SK-N-SH (cell line): Measurements from ENCODE around the gene FOXP1. TPM values are rescaled to one million over a fixed set of nuclear protein-coding genes. Genes with fewer than 3 reads are reported as not detected.

Source experiments
- CTCF ChIA-PET: fragments of 300-600, 350-600 bp; formaldehyde crosslinking; extraction: SDS; loops from one replicate; lab custom pipeline; 2021; lab: Yijun Ruan, JAX
- POLR2A ChIA-PET: fragments of 350-600 bp; sonication (Branson Sonifier 250); formaldehyde crosslinking; extraction: SDS; loops from one replicate; lab custom pipeline; 2020; ENCODE audit warnings: antibody characterized with exemption, inconsistent platforms; lab: Yijun Ruan, JAX
- DNase-seq: peaks from one replicate; pipeline ENCODE4 v3.0.0; 2012
- H2AFZ ChIP-seq: fragments of 200-600 bp; sonication (generic); 2 replicates; pipeline ENCODE4 v1.8.1; 2016; ENCODE audit warnings: antibody characterized with exemption, mild to moderate bottlenecking, low read depth
- H3F3A ChIP-seq: fragments of 200-600 bp; sonication (generic); replicated peaks from 2 replicates; pipeline ENCODE3; 2016; ENCODE audit warnings: antibody characterized with exemption, mild to moderate bottlenecking; ENCODE audit not compliant: insufficient read depth
- H3K27ac ChIP-seq, 2 experiments: fragments of 200-500 bp in 1 of 2; fragments of 200-600 bp in 1 of 2; sonication (Bioruptor generic) in 1 of 2; sonication (generic), shearing (Covaris generic) in 1 of 2; 2 replicates each; pipeline versions ENCODE4 v1.5.1 to v1.6.1; 2014 to 2016; ENCODE audit warnings: low read depth in 2 of 2, inconsistent platforms in 1 of 2, low read length in 1 of 2, mild to moderate bottlenecking in 1 of 2, mixed read lengths in 1 of 2
- H3K27me3 ChIP-seq: fragments of 200-600 bp; sonication (generic), shearing (Covaris generic); 2 replicates; pipeline ENCODE4 v1.6.1; 2016; ENCODE audit warnings: mixed run types; ENCODE audit not compliant: insufficient read depth
- H3K36me3 ChIP-seq, 2 experiments: fragments of 200-500 bp in 1 of 2; fragments of 200-600 bp in 1 of 2; sonication (Bioruptor generic) in 1 of 2; sonication (generic) in 1 of 2; replicated peaks in 1 of 2; 2 replicates each; pipeline versions ENCODE3 to v1.5.1; 2014 to 2016; ENCODE audit warnings: low read length in 1 of 2, mild to moderate bottlenecking in 1 of 2; ENCODE audit not compliant: insufficient read depth in 2 of 2, control insufficient read depth in 1 of 2
- H3K4me1 ChIP-seq, 2 experiments: fragments of 200-500 bp in 1 of 2; fragments of 200-600 bp in 1 of 2; sonication (Bioruptor generic) in 1 of 2; sonication (generic), shearing (Covaris generic) in 1 of 2; 2 replicates each; pipeline versions ENCODE4 v1.5.1 to v1.6.1; 2014 to 2016; ENCODE audit warnings: low read depth in 1 of 2, low read length in 1 of 2, mixed run types in 1 of 2; ENCODE audit not compliant: insufficient read depth in 2 of 2, control insufficient read depth in 1 of 2
- H3K4me2 ChIP-seq: fragments of 200-600 bp; sonication (generic), shearing (Covaris generic); 2 replicates; pipeline ENCODE4 v1.6.1; 2017; ENCODE audit warnings: mixed run types
- H3K4me3 ChIP-seq, 2 experiments: fragments of 200-500 bp in 1 of 2; fragments of 200-600 bp in 1 of 2; sonication (Bioruptor generic) in 1 of 2; sonication (generic), shearing (Covaris generic) in 1 of 2; 2 replicates each; pipeline versions ENCODE4 v1.5.1 to v1.8.1; 2014 to 2016; ENCODE audit warnings: low read depth in 2 of 2, inconsistent platforms in 1 of 2, low read length in 1 of 2, mild to moderate bottlenecking in 1 of 2, mixed read lengths in 1 of 2, moderate library complexity in 1 of 2
- H3K79me2 ChIP-seq: fragments of 200-600 bp; sonication (generic); 2 replicates; pipeline ENCODE4 v1.8.1; 2017; ENCODE audit warnings: mild to moderate bottlenecking; ENCODE audit not compliant: insufficient read depth
- H3K9ac ChIP-seq: fragments of 200-600 bp; sonication (generic); 2 replicates; pipeline ENCODE4 v1.6.1; 2017; ENCODE audit warnings: mixed run types
- H3K9me2 ChIP-seq: fragments of 200-600 bp; sonication (generic); 2 replicates; pipeline ENCODE4 v1.6.1; 2017; ENCODE audit warnings: mixed run types
- H3K9me3 ChIP-seq: fragments of 200-600 bp; sonication (generic); 2 replicates; pipeline ENCODE4 v1.6.1; 2017; ENCODE audit warnings: mixed run types, mild to moderate bottlenecking, moderate library complexity
- H4K20me1 ChIP-seq: fragments of 200-600 bp; sonication (generic); 2 replicates; pipeline ENCODE4 v1.6.1; 2017; ENCODE audit warnings: mild to moderate bottlenecking, mixed run types; ENCODE audit not compliant: insufficient read depth
- EZH2phosphoT487 ChIP-seq: fragments of 200-600 bp; sonication (generic); IDR thresholded peaks from 2 replicates; pipeline ENCODE4 v1.6.1; 2017; ENCODE audit warnings: low read depth, mixed run types, mild to moderate bottlenecking, antibody characterized with exemption, moderate library complexity, borderline replicate concordance
- FOXJ3 ChIP-seq: sonication (generic); formaldehyde crosslinking; IDR thresholded peaks from 2 replicates; pipeline ENCODE4 v1.5.1; 2020; ENCODE audit warnings: mild to moderate bottlenecking, missing genetic modification reagents
- JUND ChIP-seq: IDR thresholded peaks from 2 replicates; pipeline ENCODE4 v1.4.0; 2012
- MXI1 ChIP-seq: IDR thresholded peaks from 2 replicates; pipeline ENCODE4 v1.6.1; 2012; ENCODE audit warnings: mild to moderate bottlenecking, low read depth, low read length, improper control_type of control experiment
- NRF1 ChIP-seq: IDR thresholded peaks from 2 replicates; pipeline ENCODE4 v1.6.1; 2012; ENCODE audit warnings: low read depth, mild to moderate bottlenecking, low read length
- POLR2AphosphoS5 ChIP-seq: IDR thresholded peaks from 2 replicates; pipeline ENCODE4 v1.6.1; 2012; ENCODE audit warnings: low read depth, low read length
- RCOR1 ChIP-seq: fragments of 150-350 bp; IDR thresholded peaks from 2 replicates; pipeline ENCODE4 v1.6.1; 2017; ENCODE audit warnings: antibody characterized with exemption, low read length
- RXRA ChIP-seq: IDR thresholded peaks from 2 replicates; pipeline ENCODE4 v1.4.0; 2012; ENCODE audit warnings: low read depth, mild to moderate bottlenecking, borderline replicate concordance
- SIN3A ChIP-seq: IDR thresholded peaks from 2 replicates; pipeline ENCODE4 v1.6.1; 2012; ENCODE audit warnings: low read depth, mild to moderate bottlenecking, low read length, moderate library complexity, borderline replicate concordance
- TEAD4 ChIP-seq: IDR thresholded peaks from 2 replicates; pipeline ENCODE4 v1.4.0; 2012; ENCODE audit warnings: mild to moderate bottlenecking, borderline replicate concordance; ENCODE audit not compliant: insufficient read depth
- YY1 ChIP-seq: IDR thresholded peaks from 2 replicates; pipeline ENCODE4 v1.4.0; 2012; ENCODE audit warnings: low read depth, mild to moderate bottlenecking
- WGBS: methylation state at CpG from one replicate; pipeline ENCODE4 v1.1.6; 2017; ENCODE audit warnings: low lambda C conversion rate; 5-methylcytosine and 5-hydroxymethylcytosine counted together
- polyA plus RNA-seq, 3 experiments: library from polyadenylated mRNA; depleted of rRNA; stranded (reverse); fragments of >200 nt; gene quantifications; 2 replicates each; pipeline ENCODE4 v1.2.3, GENCODE V29; 2012
- TF ChIP-seq, protein P1 (sequence below): fragments of 200-600 bp; sonication (generic); IDR thresholded peaks from 2 replicates; pipeline ENCODE4 v1.6.1; 2017; ENCODE audit warnings: antibody characterized with exemption, mild to moderate bottlenecking, moderate library complexity
- TF ChIP-seq, protein P2 (sequence below): fragments of 150-350 bp; IDR thresholded peaks from 2 replicates; pipeline ENCODE4 v1.6.1; 2017; ENCODE audit warnings: antibody characterized with exemption, low read length, low read depth, borderline replicate concordance
- TF ChIP-seq, protein P3 (sequence below): IDR thresholded peaks from 2 replicates; pipeline ENCODE4; 2012
- TF ChIP-seq, protein P4 (sequence below): IDR thresholded peaks from 2 replicates; pipeline ENCODE4 v1.4.0; 2012; ENCODE audit warnings: low read depth

The FOXP1 gene
- polyA plus RNA-seq, 1 of the 3 experiments (the other 2 are of a cell fraction), result 8.8 TPM

DNA sequence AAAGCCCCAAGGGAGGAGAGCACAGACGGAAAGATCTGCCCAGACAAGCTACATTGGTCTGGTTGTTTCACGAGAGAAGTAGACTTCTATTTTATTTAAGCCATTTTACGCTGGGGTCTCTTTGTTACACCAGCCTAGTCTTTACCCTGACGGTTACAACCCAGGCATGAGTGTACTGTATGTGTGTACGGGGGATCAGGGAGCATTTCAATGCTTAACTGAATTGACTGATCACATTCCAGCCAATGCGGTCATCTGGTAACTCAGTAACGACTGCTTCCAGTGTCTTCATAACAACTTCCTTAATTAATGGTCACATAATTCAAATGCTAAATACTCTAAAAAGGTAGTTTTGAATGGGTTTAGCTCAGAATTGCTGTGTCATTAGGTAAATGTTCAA lies 288.6 kb downstream of the FOXP1 start:
- H3K27ac ChIP-seq, result no peak overlapping the region
- no peaks in the 10 kb centered on the region for H3F3A ChIP-seq
- H3K79me2 ChIP-seq, result peaks cover 37% of the 10 kb centered on the region; the same call in 1 of the 2 replicates
- H3K4me3 ChIP-seq, result no peak overlapping the region
- H4K20me1 ChIP-seq, result no peaks in the 10 kb centered on the region
- peaks cover 0 to 15% of the 10 kb centered on the region in 2 experiments for H3K36me3 ChIP-seq
- H3K4me2 ChIP-seq, result no peak overlapping the region
- CTCF ChIA-PET, result interaction anchor here (1.2 kb wide), 1 partner anchor 12 kb away, joined by 3 read pairs; no protein-coding TSS in a partner anchor
- H3K9ac ChIP-seq, result no peak overlapping the region
- WGBS, result 99% methylated on average over 7 of the region's 7 CpGs
- POLR2A ChIA-PET, result no interaction called here
- H3K9me2 ChIP-seq, result no peaks in the 10 kb centered on the region
- H3K9me3 ChIP-seq, result no peaks in the 10 kb centered on the region
- H3K4me1 ChIP-seq, result no peaks in the 10 kb centered on the region; a peak in 1 of 4 replicates
- no peaks in the 10 kb centered on the region for H3K27me3 ChIP-seq
- TF ChIP-seq NRF1, result no peak
- TF ChIP-seq TEAD4, result no peak
- TF ChIP-seq RXRA, result no peak
- TF ChIP-seq, protein P1, sequence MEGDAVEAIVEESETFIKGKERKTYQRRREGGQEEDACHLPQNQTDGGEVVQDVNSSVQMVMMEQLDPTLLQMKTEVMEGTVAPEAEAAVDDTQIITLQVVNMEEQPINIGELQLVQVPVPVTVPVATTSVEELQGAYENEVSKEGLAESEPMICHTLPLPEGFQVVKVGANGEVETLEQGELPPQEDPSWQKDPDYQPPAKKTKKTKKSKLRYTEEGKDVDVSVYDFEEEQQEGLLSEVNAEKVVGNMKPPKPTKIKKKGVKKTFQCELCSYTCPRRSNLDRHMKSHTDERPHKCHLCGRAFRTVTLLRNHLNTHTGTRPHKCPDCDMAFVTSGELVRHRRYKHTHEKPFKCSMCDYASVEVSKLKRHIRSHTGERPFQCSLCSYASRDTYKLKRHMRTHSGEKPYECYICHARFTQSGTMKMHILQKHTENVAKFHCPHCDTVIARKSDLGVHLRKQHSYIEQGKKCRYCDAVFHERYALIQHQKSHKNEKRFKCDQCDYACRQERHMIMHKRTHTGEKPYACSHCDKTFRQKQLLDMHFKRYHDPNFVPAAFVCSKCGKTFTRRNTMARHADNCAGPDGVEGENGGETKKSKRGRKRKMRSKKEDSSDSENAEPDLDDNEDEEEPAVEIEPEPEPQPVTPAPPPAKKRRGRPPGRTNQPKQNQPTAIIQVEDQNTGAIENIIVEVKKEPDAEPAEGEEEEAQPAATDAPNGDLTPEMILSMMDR, result no peak
- no peak for TF ChIP-seq SIN3A
- TF ChIP-seq EZH2phosphoT487, result no peak
- TF ChIP-seq MXI1, result no peak
- TF ChIP-seq POLR2AphosphoS5, result no peak
- TF ChIP-seq FOXJ3, result no peak
- TF ChIP-seq, protein P2, sequence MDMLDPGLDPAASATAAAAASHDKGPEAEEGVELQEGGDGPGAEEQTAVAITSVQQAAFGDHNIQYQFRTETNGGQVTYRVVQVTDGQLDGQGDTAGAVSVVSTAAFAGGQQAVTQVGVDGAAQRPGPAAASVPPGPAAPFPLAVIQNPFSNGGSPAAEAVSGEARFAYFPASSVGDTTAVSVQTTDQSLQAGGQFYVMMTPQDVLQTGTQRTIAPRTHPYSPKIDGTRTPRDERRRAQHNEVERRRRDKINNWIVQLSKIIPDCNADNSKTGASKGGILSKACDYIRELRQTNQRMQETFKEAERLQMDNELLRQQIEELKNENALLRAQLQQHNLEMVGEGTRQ, result no peak
- no peak for TF ChIP-seq YY1
- TF ChIP-seq, protein P3, sequence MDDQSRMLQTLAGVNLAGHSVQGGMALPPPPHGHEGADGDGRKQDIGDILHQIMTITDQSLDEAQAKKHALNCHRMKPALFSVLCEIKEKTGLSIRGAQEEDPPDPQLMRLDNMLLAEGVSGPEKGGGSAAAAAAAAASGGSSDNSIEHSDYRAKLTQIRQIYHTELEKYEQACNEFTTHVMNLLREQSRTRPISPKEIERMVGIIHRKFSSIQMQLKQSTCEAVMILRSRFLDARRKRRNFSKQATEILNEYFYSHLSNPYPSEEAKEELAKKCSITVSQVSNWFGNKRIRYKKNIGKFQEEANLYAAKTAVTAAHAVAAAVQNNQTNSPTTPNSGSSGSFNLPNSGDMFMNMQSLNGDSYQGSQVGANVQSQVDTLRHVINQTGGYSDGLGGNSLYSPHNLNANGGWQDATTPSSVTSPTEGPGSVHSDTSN, result no peak
- TF ChIP-seq JUND, result no peak
- TF ChIP-seq, protein P4, sequence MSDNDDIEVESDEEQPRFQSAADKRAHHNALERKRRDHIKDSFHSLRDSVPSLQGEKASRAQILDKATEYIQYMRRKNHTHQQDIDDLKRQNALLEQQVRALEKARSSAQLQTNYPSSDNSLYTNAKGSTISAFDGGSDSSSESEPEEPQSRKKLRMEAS, result no peak
- no peak for TF ChIP-seq RCOR1
- DNase-seq, result no peak
- H2AFZ ChIP-seq, result no peak overlapping the region
